Left lung (tissue), 10 donors: Measurements from ENCODE around the gene ZC3H12D. TPM values are rescaled to one million over a fixed set of nuclear protein-coding genes. Genes with fewer than 3 reads are reported as not detected.

Experiments used
- ATAC-seq: fragments of 200-7000 bp; cut with Tn5 transposase; one replicate; pipeline ENCODE4 v1.9.1; 2020; ENCODE audit warnings: moderate library complexity
- DNase-seq, 4 donors: peaks; one replicate each; pipeline ENCODE4 v3.0.0-alpha.2; 2013 to 2020
- H3K27ac ChIP-seq, 2 donors: fragments of 200-600 bp; sonication (generic) in 1 of 2; one replicate each; pipeline versions ENCODE4 v1.5.0 to v1.8.0; 2020 to 2021
- H3K27me3 ChIP-seq, 2 donors: fragments of 200-600 bp; sonication (generic) in 1 of 2; one replicate each; pipeline versions ENCODE4 v1.5.0 to v1.8.0; 2020 to 2021
- H3K36me3 ChIP-seq, 2 donors: fragments of 200-600 bp; sonication (generic) in 1 of 2; one replicate each; pipeline versions ENCODE4 v1.5.0 to v1.8.0; 2020 to 2021
- H3K4me1 ChIP-seq, 2 donors: fragments of 200-600 bp; one replicate each; pipeline ENCODE4 v1.8.0; 2021
- H3K4me3 ChIP-seq, 2 donors: fragments of 200-600 bp; sonication (generic) in 1 of 2; one replicate each; pipeline versions ENCODE4 v1.5.0 to v1.8.0; 2020 to 2021; ENCODE audit warnings: mild to moderate bottlenecking in 1 of 2
- H3K9me3 ChIP-seq, 2 donors: fragments of 200-600 bp; sonication (generic) in 1 of 2; one replicate each; pipeline versions ENCODE4 v1.5.0 to v1.8.0; 2020 to 2021
- CTCF ChIP-seq, 2 donors: fragments of 200-600 bp; sonication (generic) in 1 of 2; IDR thresholded peaks; one replicate each; pipeline versions ENCODE4 v1.5.0 to v1.8.0; 2021; ENCODE audit warnings: antibody characterized with exemption in 2 of 2
- intact Hi-C, 2 donors: fragments of 100-400 bp; cut with DNase I; formaldehyde crosslinking; loops; one replicate each; pipeline versions ENCODE4 v1.11.2 to v1.14.2; 2022
- polyA plus RNA-seq, 6 donors: library from polyadenylated mRNA; unstranded; fragments of 120-200 nt; gene quantifications; one replicate each; pipeline ENCODE4 v1.2.1, GENCODE V29; 2013; ENCODE audit not compliant: insufficient read length in 6 of 6
- total RNA-seq, 2 donors: library from RNA; stranded (reverse); fragmentation: NEBNext Ultra II Directional; extraction: Animal tissue kit (Norgen Biotek cat#: 25700); gene quantifications; one replicate each; pipeline ENCODE4 v1.2.1, GENCODE V29; 2021
- donor health status: DM: no; HTN: yes; CAD: no.
- donor health status: DM: no; HTN: no; CAD: no.

Gene ZC3H12D
- total and polyA plus RNA-seq, 8 donors = 0.45 to 4.1 (median 0.85) TPM

- Histone ChIP-seq H3K27me3 (no peaks in the 10 kb centered on the region), H3K36me3 (peaks cover 0 to 15% of the 10 kb centered on the region in 2 donors), H3K4me3 (no peak overlapping the region), H3K27ac (no peak overlapping the region), H3K9me3 (no peaks in the 10 kb centered on the region), H3K4me1 (no peaks in the 10 kb centered on the region)
- no peak for ATAC-seq
- intact Hi-C loops = no loop called here
- no peak for DNase-seq
- TF ChIP-seq CTCF (IDR thresholded peaks at IDR 0.05) = no peak
These were observed 70.0 kb downstream of the ZC3H12D start for GRCh38 chr6:149414821-149415220.

GRCh38 chr6:149414009-149414408 lies 70.8 kb downstream of the ZC3H12D start:
- ATAC-seq (peak; percentile 91), DNase-seq (no peak)
- H3K27me3 ChIP-seq = no peaks in the 10 kb centered on the region
- TF ChIP-seq CTCF (IDR thresholded peaks at IDR 0.05) = no peak
- peaks cover 0 to 23% of the 10 kb centered on the region in 2 donors for H3K36me3 ChIP-seq
- H3K9me3 ChIP-seq = no peaks in the 10 kb centered on the region
- no peak overlapping the region for H3K27ac ChIP-seq
- no peaks in the 10 kb centered on the region for H3K4me1 ChIP-seq
- no peak overlapping the region for H3K4me3 ChIP-seq
- intact Hi-C loops = no loop called here

DNA sequence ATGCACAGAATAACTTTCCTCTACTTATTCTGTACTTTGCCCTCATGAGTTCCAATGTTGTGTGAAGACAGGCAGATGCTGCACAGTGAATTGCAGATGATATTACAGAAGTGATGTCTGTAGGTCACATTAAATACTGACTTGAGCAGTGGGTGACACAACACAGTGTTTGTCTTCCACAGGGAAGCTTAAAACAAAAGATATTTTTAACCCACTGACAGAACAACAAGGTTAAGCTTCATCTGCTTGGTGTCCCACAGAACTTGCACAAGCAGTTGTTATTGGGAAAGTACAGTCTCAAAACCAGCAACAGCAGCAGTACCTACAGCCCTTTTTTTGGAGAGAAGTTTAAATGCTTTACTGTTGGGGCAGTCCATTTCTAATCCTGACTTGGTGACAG lies 74.3 kb downstream of the ZC3H12D start:
- DNase-seq (no peak), ATAC-seq (no peak)
- Histone ChIP-seq H3K36me3 (peaks cover 0 to 28% of the 10 kb centered on the region in 2 donors), H3K27me3 (no peaks in the 10 kb centered on the region), H3K9me3 (no peaks in the 10 kb centered on the region), H3K4me3 (no peak overlapping the region), H3K4me1 (peaks cover 0 to 7% of the 10 kb centered on the region in 2 donors), H3K27ac (no peak overlapping the region)
- no peak for TF ChIP-seq CTCF (IDR thresholded peaks at IDR 0.05)
- intact Hi-C loops = no loop called here

DNA sequence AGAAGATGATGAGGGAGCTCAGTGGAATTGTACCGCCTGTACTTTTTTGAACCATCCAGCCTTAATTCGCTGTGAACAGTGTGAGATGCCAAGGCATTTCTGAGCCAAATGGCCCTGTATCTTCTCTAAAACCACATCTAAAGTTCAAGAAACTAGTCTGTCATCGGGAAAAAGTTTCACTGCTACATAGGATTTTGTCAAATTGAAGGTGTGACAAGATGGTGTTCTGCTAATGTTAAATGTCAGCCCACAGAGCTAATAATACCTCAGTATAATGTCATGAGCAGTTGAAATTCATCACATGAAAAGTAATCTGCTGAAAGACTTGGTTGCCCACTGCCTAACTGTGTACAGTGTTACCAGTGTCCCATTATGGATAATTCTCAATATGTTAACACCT lies 75.2 kb downstream of the ZC3H12D start:
- no peak overlapping the region for H3K4me3 ChIP-seq
- DNase-seq (no peak), ATAC-seq (no peak)
- H3K36me3 ChIP-seq = peaks cover 0 to 31% of the 10 kb centered on the region in 2 donors
- H3K9me3 ChIP-seq = no peaks in the 10 kb centered on the region
- no peak overlapping the region for H3K27ac ChIP-seq
- no peak for TF ChIP-seq CTCF (IDR thresholded peaks at IDR 0.05)
- H3K27me3 ChIP-seq = no peaks in the 10 kb centered on the region
- intact Hi-C loops = no loop called here
- peaks cover 0 to 12% of the 10 kb centered on the region in 2 donors for H3K4me1 ChIP-seq

DNA sequence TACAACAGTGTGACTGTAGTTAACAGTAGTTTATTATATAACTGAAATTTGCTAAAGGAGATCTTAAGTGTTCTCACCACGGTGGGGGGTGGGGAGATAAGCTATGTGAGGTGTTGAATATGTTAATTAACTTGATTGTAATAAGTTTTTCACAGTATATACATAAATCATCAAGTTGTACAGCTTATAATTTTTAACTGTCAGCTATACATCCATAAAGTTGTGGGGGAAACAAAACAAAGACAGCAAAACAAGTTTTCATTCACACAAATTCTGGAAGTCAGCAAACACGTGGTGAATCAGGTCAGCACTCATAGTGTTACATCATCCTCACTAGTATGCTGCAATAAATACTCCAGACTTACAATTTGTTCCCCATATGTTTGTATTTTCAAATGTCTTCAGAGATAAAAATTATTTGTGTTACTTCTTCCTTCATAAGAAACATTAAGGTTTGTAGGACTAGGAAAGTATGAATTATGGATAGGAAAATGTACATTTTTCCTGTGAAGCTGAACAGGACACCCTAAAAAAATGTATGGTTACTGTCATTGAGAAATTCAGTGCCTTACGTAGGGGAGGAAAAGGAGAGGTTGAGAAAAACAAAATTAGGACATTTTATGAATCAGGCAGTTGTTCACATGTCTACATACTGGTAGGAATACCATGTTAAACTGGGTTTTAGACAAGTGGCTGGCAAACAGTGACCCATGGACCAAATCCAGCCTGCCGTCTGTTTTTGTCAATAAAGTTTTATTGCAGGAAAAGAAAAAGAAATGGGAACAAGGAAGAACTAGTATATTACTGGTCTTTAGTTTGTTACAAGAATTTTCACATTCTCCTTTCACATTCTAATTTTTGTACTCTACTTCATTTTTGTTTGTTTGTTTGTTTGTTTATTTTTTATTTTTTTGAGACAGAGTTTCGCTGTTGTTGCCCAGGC lies 78.7 kb downstream of the ZC3H12D start:
- no peak for TF ChIP-seq CTCF (IDR thresholded peaks at IDR 0.05)
- peaks cover 0 to 42% of the 10 kb centered on the region in 2 donors for H3K36me3 ChIP-seq
- intact Hi-C loops = no loop called here

More for the DNA sequence above, 78.7 kb downstream of the ZC3H12D start:
- no peaks in the 10 kb centered on the region for H3K27me3 ChIP-seq
- DNase-seq (peak in 1 of 4 donors; percentile 13), ATAC-seq (peak; percentile 50)
- peaks cover 0 to 12% of the 10 kb centered on the region in 2 donors for H3K4me1 ChIP-seq
- H3K27ac ChIP-seq = peak overlapping the region in 1 of 2 donors; percentile 78
- H3K4me3 ChIP-seq = no peak overlapping the region
- H3K9me3 ChIP-seq = no peaks in the 10 kb centered on the region
